IPS-18a (cell line): Measurements from ENCODE around the gene NIPAL3.
"Not testable (repeated sequence)": the region's sequence is repeated elsewhere in the genome, so short reads cannot be mapped to it uniquely, and the experiment has no call there.

ENCODE experiments used
- H3K27ac ChIP-seq: one replicate; pipeline ENCODE4 v1.5.1; 2013; ENCODE audit warnings: low read length
- H3K27me3 ChIP-seq: one replicate; pipeline ENCODE4 v1.6.1; 2013; ENCODE audit warnings: mild to moderate bottlenecking, low read length; ENCODE audit not compliant: control insufficient read depth, insufficient read depth
- H3K36me3 ChIP-seq: one replicate; pipeline ENCODE4 v1.6.1; 2013; ENCODE audit warnings: low read depth, low read length; ENCODE audit not compliant: control insufficient read depth
- H3K4me1 ChIP-seq: one replicate; pipeline ENCODE4 v1.6.1; 2013; ENCODE audit warnings: low read depth, low read length; ENCODE audit not compliant: control insufficient read depth
- H3K4me3 ChIP-seq: one replicate; pipeline ENCODE4 v1.5.1; 2013; ENCODE audit warnings: low read length
- H3K9ac ChIP-seq: one replicate; pipeline ENCODE4 v1.6.1; 2013; ENCODE audit warnings: mild to moderate bottlenecking, low read length, moderate library complexity
- H3K9me3 ChIP-seq: one replicate; pipeline ENCODE4 v1.6.1; 2013; ENCODE audit warnings: low read depth, low read length; ENCODE audit not compliant: control insufficient read depth

The NIPAL3 gene

DNA sequence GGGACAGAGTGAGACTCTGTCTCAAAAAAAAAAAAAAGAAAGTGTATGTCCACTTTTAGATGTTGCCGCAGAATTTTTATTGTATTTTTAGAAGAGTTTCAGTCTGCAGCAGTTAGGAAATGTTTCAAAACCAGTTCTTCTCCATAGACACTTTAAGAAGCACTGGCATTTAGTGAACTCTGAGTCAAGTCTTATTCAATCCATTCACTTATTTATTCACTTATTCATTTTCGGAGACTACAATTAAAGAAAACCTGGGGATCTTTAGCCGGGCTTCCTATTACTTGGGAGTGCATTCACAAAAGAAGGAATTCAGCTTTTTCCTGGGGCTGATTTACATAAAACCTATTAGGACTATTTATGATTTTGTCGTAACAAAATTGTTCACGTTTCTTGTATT lies 99.3 kb downstream of the NIPAL3 start:
- Histone ChIP-seq H3K27ac (no peak overlapping the region), H3K9ac (no peak overlapping the region)

DNA sequence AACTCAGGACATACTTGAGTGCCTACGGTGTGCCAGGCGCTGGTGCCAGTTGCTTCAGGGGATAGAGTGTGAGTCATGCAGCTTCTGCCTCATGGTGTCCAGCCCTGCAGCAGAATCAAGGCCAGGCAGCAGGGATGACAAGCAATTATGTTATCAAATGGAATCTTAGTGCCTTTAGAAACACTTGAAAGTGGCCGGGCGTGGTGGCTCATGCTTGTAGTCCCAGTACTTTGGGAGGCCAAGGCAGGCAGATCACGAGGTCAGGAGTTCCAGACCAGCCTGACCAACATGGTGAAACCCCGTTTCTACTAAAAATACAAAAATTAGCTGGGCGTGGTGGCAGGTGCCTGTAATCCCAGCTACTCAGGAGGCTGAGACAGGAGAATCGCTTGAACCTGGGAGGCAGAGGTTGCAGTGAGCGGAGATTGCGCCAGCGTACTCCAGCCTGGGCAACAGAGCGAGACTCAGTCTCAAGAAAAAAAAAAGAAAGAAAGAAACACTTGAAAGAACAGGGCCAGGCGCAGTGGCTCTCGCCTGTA lies 100.1 kb downstream of the NIPAL3 start:
- not testable (repeated sequence) for H3K27ac ChIP-seq, H3K36me3 ChIP-seq, H3K4me1 ChIP-seq, H3K4me3 ChIP-seq, H3K9me3 ChIP-seq, H3K27me3 ChIP-seq, H3K9ac ChIP-seq

More for the DNA sequence above, 99.3 kb downstream of the NIPAL3 start:
- no peaks in the 10 kb centered on the region for H3K36me3 ChIP-seq
- H3K9me3 ChIP-seq: no peaks in the 10 kb centered on the region
- no peaks in the 10 kb centered on the region for H3K4me1 ChIP-seq
- no peaks in the 10 kb centered on the region for H3K27me3 ChIP-seq
- no peak overlapping the region for H3K4me3 ChIP-seq

DNA sequence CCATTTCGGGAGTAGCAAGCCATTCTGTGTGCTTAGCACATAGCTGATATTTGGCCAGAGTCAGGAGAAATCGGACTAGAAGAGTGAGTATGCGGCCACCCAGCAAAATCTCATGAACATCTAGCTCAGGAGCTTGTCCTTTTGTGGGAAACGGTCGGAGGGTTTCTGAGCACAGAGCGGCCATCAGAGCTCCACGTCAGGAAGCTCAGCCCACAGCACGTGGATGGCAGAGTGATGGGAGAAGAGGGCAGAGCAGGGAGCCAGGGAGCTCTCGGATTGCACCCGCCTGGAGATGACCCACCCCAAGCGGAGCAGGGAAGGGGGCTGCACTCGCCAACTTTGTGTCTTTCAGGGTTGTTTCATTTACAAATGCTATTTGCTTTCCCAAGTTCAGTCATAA lies 100.9 kb downstream of the NIPAL3 start:
- Histone ChIP-seq H3K27ac (no peak overlapping the region), H3K27me3 (no peaks in the 10 kb centered on the region), H3K9me3 (no peaks in the 10 kb centered on the region), H3K4me3 (no peak overlapping the region), H3K36me3 (no peaks in the 10 kb centered on the region), H3K4me1 (no peaks in the 10 kb centered on the region), H3K9ac (no peak overlapping the region)

DNA sequence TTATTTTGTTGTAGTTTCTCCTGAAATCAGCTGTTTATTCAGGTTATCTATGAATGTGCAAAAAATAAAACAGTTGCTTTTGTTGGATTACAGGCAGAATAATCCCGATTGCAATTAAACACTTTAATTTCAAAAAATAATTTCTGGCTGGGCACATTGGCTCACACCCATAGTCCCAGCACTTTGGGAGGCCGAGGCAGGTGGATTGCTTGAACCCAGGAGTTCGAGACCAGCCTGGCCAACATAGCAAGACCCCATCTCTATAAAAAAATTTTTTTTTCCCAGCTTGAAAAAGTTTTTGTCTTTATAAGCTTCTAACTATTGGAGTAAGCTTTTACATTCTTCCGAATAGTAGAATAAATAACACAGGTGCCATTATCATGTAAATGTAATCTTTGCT lies 102.3 kb downstream of the NIPAL3 start:
- Histone ChIP-seq H3K27me3 (no peaks in the 10 kb centered on the region), H3K4me3 (no peak overlapping the region), H3K9me3 (no peaks in the 10 kb centered on the region), H3K36me3 (no peaks in the 10 kb centered on the region), H3K4me1 (no peaks in the 10 kb centered on the region), H3K9ac (no peak overlapping the region), H3K27ac (no peak overlapping the region)

DNA sequence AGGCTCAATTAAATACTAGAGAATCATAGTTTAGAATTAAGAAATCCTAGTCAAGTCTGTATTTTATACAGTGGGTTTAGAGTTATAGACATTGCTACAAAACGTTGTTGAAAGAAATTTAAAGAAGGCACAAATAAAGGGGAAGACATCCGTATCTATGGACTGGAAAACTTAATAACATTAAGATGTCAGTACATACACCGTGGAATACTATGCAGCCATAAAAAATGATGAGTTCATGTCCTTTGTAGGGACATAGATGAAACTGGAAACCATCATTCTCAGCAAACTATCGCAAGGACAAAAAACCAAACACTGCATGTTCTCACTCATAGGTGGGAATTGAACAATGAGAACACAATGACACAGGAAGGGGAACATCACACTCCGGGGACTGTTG lies 104.7 kb downstream of the NIPAL3 start:
- not testable (repeated sequence) for H3K9ac ChIP-seq, H3K4me1 ChIP-seq, H3K27me3 ChIP-seq, H3K4me3 ChIP-seq, H3K36me3 ChIP-seq, H3K9me3 ChIP-seq, H3K27ac ChIP-seq
